ENCODE measurements around the gene SLC22A8. TPM values are rescaled to one million over a fixed set of nuclear protein-coding genes. Genes with fewer than 3 reads are reported as not detected.

SLC22A8 gene
- total and polyA plus RNA-seq, 2 donors: 0.02 TPM; not detected in 1

DNA sequence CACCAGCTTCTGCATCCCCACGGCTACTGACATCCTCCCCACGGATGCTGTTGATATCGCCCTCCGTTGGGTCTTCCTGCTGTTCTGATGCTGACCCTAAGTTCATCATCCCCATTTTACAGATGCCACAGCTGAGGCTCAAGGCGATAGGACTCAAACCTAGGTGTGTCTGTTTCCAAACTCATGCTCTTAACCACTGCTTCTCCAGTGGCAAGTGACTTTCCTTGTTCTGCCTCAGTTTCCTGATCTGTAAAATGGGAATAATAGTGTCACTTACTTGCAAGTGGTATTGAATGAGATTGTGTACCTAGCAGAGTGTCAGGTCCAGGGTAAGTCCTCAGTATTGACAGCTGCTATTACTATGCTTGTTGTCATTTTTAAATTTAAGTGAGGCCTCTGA is 16.5 kb downstream of the SLC22A8 start:
- no peak overlapping the region for H3K4me3 ChIP-seq (ENCODE audit: low read length in 2 of 2)
- H3K36me3 ChIP-seq (ENCODE audit: control insufficient read depth in 2 of 2, insufficient read depth in 2 of 2, low read length in 1 of 2): no peaks in the 10 kb centered on the region
- 96% methylated on average over 5 of the region's 5 CpGs for WGBS
- no peaks in the 10 kb centered on the region for H3K9me3 ChIP-seq (ENCODE audit: control insufficient read depth in 2 of 2, insufficient read depth in 1 of 2, low read length in 1 of 2)
- H3K4me1 ChIP-seq (ENCODE audit: control insufficient read depth in 2 of 2, insufficient read depth in 2 of 2, low read length in 2 of 2): no peaks in the 10 kb centered on the region
- DNase-seq (ENCODE audit: low read depth in 6 of 9, low spot score in 9 of 9): no peak
- no peak overlapping the region for H3K27ac ChIP-seq (ENCODE audit: low read depth in 1 of 2, low read length in 1 of 2)
- H3K27me3 ChIP-seq (ENCODE audit: control insufficient read depth in 2 of 2, insufficient read depth in 1 of 2, low read length in 1 of 2): peaks cover 0 to 3% of the 10 kb centered on the region in 2 donors

DNA sequence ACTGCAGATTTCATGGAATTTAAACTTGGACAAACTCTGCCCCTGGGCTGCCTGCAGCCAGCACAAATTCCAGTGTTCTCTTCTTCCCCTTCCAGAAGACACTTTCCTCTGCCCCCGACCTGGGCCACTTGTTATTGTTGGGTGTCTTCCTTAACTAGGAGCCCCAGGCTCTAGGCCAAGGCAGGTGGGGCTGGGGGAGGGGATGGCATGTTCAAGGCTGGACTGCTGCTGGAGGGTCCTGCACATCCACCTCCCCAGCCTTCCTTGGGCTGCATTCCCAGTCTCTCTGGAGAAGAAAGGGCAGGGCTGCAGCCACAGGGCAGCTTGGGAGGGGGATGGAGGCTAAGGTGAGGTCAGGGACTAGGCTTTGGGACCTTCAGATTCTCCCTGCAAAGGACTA is 19.4 kb downstream of the SLC22A8 start:
- Histone ChIP-seq H3K9me3 (ENCODE audit: control insufficient read depth in 2 of 2, insufficient read depth in 1 of 2, low read length in 1 of 2) (no peaks in the 10 kb centered on the region), H3K4me3 (ENCODE audit: low read length in 2 of 2) (no peak overlapping the region), H3K36me3 (ENCODE audit: control insufficient read depth in 2 of 2, insufficient read depth in 2 of 2, low read length in 1 of 2) (no peaks in the 10 kb centered on the region), H3K4me1 (ENCODE audit: control insufficient read depth in 2 of 2, insufficient read depth in 2 of 2, low read length in 2 of 2) (no peaks in the 10 kb centered on the region), H3K27ac (ENCODE audit: low read depth in 1 of 2, low read length in 1 of 2) (no peak overlapping the region), H3K27me3 (ENCODE audit: control insufficient read depth in 2 of 2, insufficient read depth in 1 of 2, low read length in 1 of 2) (no peaks in the 10 kb centered on the region)
- DNase-seq (ENCODE audit: low read depth in 6 of 9, low spot score in 9 of 9): no peak
- 65% methylated on average over 1 of the region's 1 CpG for WGBS

DNA sequence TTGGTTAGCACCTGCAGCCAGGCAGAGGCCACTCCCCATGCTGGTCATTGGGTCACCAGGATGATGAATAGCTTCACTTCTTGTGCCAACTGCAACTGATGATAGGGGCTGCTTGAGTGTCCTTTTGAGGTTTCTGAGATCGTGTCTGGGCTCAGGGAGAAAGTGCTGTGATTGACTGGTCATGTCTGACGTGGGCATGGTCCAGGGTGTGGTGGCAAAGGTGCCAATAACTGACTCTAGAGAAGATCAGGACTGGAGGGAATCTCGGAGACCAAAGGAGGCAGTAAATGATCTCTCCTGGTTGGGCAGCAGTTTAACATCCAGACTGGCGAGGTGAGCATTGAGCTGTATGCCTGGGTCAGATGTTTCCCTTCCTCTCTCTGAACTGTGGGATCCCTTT is 20.9 kb downstream of the SLC22A8 start:
- Histone ChIP-seq H3K27me3 (ENCODE audit: control insufficient read depth in 2 of 2, insufficient read depth in 1 of 2, low read length in 1 of 2) (no peaks in the 10 kb centered on the region), H3K36me3 (ENCODE audit: control insufficient read depth in 2 of 2, insufficient read depth in 2 of 2, low read length in 1 of 2) (no peaks in the 10 kb centered on the region), H3K4me3 (ENCODE audit: low read length in 2 of 2) (no peak overlapping the region), H3K27ac (ENCODE audit: low read depth in 1 of 2, low read length in 1 of 2) (no peak overlapping the region), H3K9me3 (ENCODE audit: control insufficient read depth in 2 of 2, insufficient read depth in 1 of 2, low read length in 1 of 2) (no peaks in the 10 kb centered on the region), H3K4me1 (ENCODE audit: control insufficient read depth in 2 of 2, insufficient read depth in 2 of 2, low read length in 2 of 2) (no peaks in the 10 kb centered on the region)
- no peak for DNase-seq (ENCODE audit: low read depth in 6 of 9, low spot score in 9 of 9)
- 85% methylated on average over 4 of the region's 4 CpGs for WGBS

DNA sequence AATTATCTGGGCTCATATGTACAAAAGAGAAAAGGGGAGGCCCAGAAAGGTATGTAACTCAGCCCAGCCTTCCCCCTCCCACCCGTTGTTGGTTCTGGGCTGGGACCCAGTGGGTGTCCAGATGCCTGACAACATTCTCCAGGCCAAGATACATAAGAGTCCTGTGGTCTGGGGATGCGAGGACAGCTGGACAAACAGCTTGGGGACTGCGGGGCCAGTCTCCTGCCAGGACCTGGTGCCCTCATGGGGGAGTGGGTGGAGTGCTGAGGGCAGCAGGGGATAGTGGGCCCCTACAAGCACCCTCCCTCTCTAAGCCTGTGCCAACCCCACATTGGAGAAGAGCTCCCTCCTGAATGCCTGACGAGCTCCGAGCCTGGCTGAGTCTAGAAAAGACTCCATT is 27.4 kb downstream of the SLC22A8 start:
- Histone ChIP-seq H3K27me3 (ENCODE audit: control insufficient read depth in 2 of 2, insufficient read depth in 1 of 2, low read length in 1 of 2) (peaks cover 2 to 4% of the 10 kb centered on the region in 2 donors), H3K9me3 (ENCODE audit: control insufficient read depth in 2 of 2, insufficient read depth in 1 of 2, low read length in 1 of 2) (no peaks in the 10 kb centered on the region), H3K36me3 (ENCODE audit: control insufficient read depth in 2 of 2, insufficient read depth in 2 of 2, low read length in 1 of 2) (no peaks in the 10 kb centered on the region), H3K4me1 (ENCODE audit: control insufficient read depth in 2 of 2, insufficient read depth in 2 of 2, low read length in 2 of 2) (no peaks in the 10 kb centered on the region), H3K4me3 (ENCODE audit: low read length in 2 of 2) (no peak overlapping the region), H3K27ac (ENCODE audit: low read depth in 1 of 2, low read length in 1 of 2) (no peak overlapping the region)
- 84% methylated on average over 5 of the region's 5 CpGs for WGBS
- no peak for DNase-seq (ENCODE audit: low read depth in 6 of 9, low spot score in 9 of 9)

DNA sequence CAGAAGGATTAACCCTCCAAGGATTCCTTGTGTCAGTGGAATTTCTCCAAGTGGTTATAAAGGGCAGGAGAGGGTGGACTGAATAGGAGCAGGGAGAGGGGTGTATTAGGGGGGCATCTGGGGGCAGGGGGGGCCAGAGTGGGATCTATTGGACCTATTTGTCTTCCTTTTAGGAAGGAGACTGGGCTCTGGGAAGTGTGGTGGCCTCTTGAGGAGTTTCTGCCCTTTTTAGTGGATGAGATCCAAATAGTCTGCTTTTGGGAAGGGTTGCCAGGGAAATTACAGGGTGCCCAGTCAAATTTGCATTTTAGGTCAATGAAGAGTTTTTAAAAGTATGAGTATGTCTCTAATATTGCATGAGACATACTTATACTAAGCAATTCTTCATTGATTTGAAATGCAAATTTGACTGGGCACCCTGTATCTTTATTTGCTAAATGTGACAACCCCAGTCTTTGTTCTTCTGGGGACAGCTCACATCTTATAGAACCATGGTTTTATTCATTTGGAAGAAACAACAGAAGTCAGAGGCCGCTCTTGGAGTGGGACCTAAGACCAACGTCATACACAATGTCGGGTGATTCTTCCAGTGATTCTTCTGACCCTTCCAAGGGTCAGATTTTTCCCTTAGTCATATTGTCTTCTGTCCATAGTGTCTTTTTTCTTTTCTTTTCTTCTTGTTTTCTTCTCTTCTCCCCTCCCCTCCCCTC is 30.4 kb downstream of the SLC22A8 start:
- H3K4me3 ChIP-seq (ENCODE audit: low read length in 2 of 2): no peak overlapping the region
- H3K4me1 ChIP-seq (ENCODE audit: control insufficient read depth in 2 of 2, insufficient read depth in 2 of 2, low read length in 2 of 2): no peaks in the 10 kb centered on the region
- WGBS: 93% methylated on average over 3 of the region's 3 CpGs
- DNase-seq (ENCODE audit: low read depth in 6 of 9, low spot score in 9 of 9): no peak
- no peak overlapping the region for H3K27ac ChIP-seq (ENCODE audit: low read depth in 1 of 2, low read length in 1 of 2)
- H3K36me3 ChIP-seq (ENCODE audit: control insufficient read depth in 2 of 2, insufficient read depth in 2 of 2, low read length in 1 of 2): no peaks in the 10 kb centered on the region
- H3K9me3 ChIP-seq (ENCODE audit: control insufficient read depth in 2 of 2, insufficient read depth in 1 of 2, low read length in 1 of 2): no peaks in the 10 kb centered on the region
- H3K27me3 ChIP-seq (ENCODE audit: control insufficient read depth in 2 of 2, insufficient read depth in 1 of 2, low read length in 1 of 2): peaks cover 2 to 4% of the 10 kb centered on the region in 2 donors

DNA sequence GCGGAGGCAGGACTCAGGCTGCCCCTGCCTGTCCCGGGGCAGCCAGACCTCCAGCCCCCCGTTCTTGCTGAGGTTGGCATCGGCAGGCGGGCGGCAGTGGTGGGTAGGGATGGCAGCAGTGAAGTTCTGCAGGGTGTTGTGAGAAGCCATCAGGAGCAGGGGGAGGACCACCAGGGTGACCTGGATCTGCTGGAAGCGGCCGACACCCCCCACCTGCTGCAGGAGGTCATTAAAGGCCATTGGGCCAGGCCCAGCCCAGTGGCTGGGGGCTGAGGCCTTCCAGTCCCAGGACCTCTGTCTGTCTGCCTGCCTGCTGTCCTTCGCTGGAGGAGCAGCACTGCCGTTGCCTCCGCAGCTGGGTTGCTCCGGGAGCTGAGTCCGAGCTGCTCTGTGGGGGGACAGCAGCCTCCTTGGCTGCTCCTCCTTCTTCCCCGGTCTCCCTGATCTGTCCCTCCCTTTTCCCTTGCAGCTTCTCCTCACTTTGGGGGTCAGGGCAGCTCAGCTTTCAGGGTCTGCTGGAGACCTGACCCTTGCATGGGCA is 31.1 kb downstream of the SLC22A8 start, which contains the start of gene SLC22A6:
Gene SLC22A6 (minus strand): TSS at position 517 of the 541 bp plus-strand sequence. CDS start 277 bp downstream, at position 240.
- Histone ChIP-seq H3K4me3 (ENCODE audit: low read length in 2 of 2) (no peak within 1 kb of the TSS), H3K27me3 (ENCODE audit: control insufficient read depth in 2 of 2, insufficient read depth in 1 of 2, low read length in 1 of 2) (peaks cover 2 to 4% of the 10 kb centered on the region in 2 donors), H3K27ac (ENCODE audit: low read depth in 1 of 2, low read length in 1 of 2) (no peak within 1 kb of the TSS), H3K36me3 (ENCODE audit: control insufficient read depth in 2 of 2, insufficient read depth in 2 of 2, low read length in 1 of 2) (no peaks in the 10 kb centered on the region), H3K4me1 (ENCODE audit: control insufficient read depth in 2 of 2, insufficient read depth in 2 of 2, low read length in 2 of 2) (no peaks in the 10 kb centered on the region), H3K9me3 (ENCODE audit: control insufficient read depth in 2 of 2, insufficient read depth in 1 of 2, low read length in 1 of 2) (no peaks in the 10 kb centered on the region)
- whole genome bisulfite sequencing: 86% methylated on average over 14 of the region's 14 CpGs
- DNase-seq (ENCODE audit: low read depth in 6 of 9, low spot score in 9 of 9): no peak

DNA sequence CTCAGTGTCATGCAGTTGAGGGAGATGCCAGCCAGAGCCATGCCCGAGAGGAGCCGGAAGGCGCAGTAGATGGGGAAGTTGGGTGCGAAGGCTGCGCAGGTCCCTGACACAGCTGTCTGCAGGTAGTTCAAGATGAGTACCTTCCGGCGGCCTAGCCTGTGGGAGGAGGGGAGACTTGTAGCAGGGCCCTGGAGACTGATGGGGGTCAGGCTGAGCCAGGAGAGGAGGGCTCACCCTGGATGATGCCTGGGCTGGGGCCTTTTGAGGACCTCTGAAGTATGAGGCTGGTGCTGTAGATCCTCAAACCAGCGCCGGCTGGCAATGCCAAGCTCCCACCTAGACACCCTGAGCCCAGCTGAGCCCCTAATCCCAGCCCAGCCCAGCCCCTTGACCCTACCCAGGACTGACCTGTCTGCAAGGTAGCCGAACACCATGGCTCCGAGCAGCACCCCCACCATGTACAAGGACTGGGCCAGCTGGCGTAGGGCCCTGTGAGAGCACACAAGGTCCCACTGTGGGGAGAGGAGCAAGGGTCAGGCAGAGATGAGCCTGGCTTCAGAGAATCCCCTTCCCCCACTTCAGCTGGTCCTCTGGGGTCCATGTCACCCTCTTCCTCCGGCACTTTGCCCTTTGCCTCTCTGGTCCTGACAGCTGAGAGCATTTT is 32.0 kb downstream of the SLC22A8 start:
- Histone ChIP-seq H3K36me3 (ENCODE audit: control insufficient read depth in 2 of 2, insufficient read depth in 2 of 2, low read length in 1 of 2) (no peaks in the 10 kb centered on the region), H3K9me3 (ENCODE audit: control insufficient read depth in 2 of 2, insufficient read depth in 1 of 2, low read length in 1 of 2) (no peaks in the 10 kb centered on the region), H3K4me1 (ENCODE audit: control insufficient read depth in 2 of 2, insufficient read depth in 2 of 2, low read length in 2 of 2) (no peaks in the 10 kb centered on the region), H3K27ac (ENCODE audit: low read depth in 1 of 2, low read length in 1 of 2) (no peak overlapping the region), H3K27me3 (ENCODE audit: control insufficient read depth in 2 of 2, insufficient read depth in 1 of 2, low read length in 1 of 2) (peaks cover 2 to 4% of the 10 kb centered on the region in 2 donors), H3K4me3 (ENCODE audit: low read length in 2 of 2) (no peak overlapping the region)
- WGBS: 94% methylated on average over 13 of the region's 13 CpGs
- no peak for DNase-seq (ENCODE audit: low read depth in 6 of 9, low spot score in 9 of 9)

DNA sequence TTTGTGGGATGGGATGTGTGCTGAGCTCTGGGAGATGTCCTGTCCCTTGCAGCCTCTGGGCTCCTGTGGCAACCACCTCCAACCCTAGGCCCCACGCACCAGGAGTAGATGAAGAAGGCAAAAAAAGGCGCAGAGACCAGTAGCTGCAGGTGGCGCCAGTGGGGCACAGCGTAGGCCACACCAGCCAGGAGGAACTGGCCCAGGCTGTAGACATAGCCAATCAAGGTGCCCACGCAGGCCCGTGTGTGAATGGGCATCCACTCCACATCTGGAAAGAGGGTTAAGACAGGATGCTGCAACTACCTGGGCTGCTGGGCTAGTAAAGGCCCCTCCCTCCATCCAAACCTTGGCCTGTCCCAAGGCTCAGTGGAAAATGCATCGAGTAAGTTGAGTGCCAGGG is 33.9 kb downstream of the SLC22A8 start:
- Histone ChIP-seq H3K9me3 (ENCODE audit: control insufficient read depth in 2 of 2, insufficient read depth in 1 of 2, low read length in 1 of 2) (no peaks in the 10 kb centered on the region), H3K4me3 (ENCODE audit: low read length in 2 of 2) (no peak overlapping the region), H3K27me3 (ENCODE audit: control insufficient read depth in 2 of 2, insufficient read depth in 1 of 2, low read length in 1 of 2) (peaks cover 0 to 9% of the 10 kb centered on the region in 2 donors), H3K36me3 (ENCODE audit: control insufficient read depth in 2 of 2, insufficient read depth in 2 of 2, low read length in 1 of 2) (no peaks in the 10 kb centered on the region), H3K4me1 (ENCODE audit: control insufficient read depth in 2 of 2, insufficient read depth in 2 of 2, low read length in 2 of 2) (no peaks in the 10 kb centered on the region), H3K27ac (ENCODE audit: low read depth in 1 of 2, low read length in 1 of 2) (no peak overlapping the region)
- 89% methylated on average over 7 of the region's 7 CpGs for WGBS
- DNase-seq (ENCODE audit: low read depth in 6 of 9, low spot score in 9 of 9): no peak

DNA sequence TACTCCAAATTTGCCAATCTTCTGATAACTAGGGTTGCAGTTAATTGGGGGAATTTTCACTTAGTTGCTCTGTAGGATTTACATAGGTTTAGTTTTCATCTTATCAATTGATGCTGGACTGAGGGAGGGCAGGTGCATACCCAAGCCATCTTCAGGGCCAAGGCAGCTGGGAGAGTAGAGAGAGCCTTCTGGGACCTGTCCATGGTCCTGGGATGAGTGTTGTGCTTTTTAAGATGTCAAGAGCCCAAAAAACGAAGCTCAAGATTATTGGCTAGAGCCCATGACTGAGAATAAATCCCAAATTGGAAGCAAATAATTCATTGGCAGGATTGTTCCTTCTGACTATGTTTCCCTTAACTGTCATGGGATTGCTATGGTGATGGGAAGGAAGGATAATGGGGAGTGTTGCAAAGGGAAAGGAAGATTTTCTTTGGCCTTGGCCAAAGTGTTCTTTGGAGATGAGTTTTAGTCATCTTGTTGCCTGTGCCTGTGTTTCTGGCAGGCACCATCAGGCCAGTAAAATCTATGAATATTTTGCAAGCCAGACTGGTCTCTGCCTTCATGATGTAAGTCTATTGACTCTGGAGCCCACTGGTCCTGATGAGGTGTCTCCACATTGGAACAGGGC is 35.4 kb downstream of the SLC22A8 start:
- Histone ChIP-seq H3K4me1 (ENCODE audit: control insufficient read depth in 2 of 2, insufficient read depth in 2 of 2, low read length in 2 of 2) (no peaks in the 10 kb centered on the region), H3K36me3 (ENCODE audit: control insufficient read depth in 2 of 2, insufficient read depth in 2 of 2, low read length in 1 of 2) (no peaks in the 10 kb centered on the region), H3K27me3 (ENCODE audit: control insufficient read depth in 2 of 2, insufficient read depth in 1 of 2, low read length in 1 of 2) (peaks cover 0 to 10% of the 10 kb centered on the region in 2 donors), H3K27ac (ENCODE audit: low read depth in 1 of 2, low read length in 1 of 2) (no peak overlapping the region), H3K9me3 (ENCODE audit: control insufficient read depth in 2 of 2, insufficient read depth in 1 of 2, low read length in 1 of 2) (no peaks in the 10 kb centered on the region), H3K4me3 (ENCODE audit: low read length in 2 of 2) (no peak overlapping the region)
- DNase-seq (ENCODE audit: low read depth in 6 of 9, low spot score in 9 of 9): no peak
- 74% methylated on average over 1 of the region's 1 CpG for WGBS
